Stimulated activated CD4-positive, alpha-beta T cell treated with anti-CD3 and anti-CD28 coated beads, TNF-alpha, amount 100 ng/mL, for 1 hour (primary cell): ENCODE measurements around the gene MOXD1.

Experiments used
- DNase-seq, 3 donors: peaks; one replicate each; pipeline ENCODE4 v3.0.0-alpha.2; 2020; ENCODE audit warnings: low read depth in 3 of 3, low spot score in 1 of 3

Gene MOXD1

DNA sequence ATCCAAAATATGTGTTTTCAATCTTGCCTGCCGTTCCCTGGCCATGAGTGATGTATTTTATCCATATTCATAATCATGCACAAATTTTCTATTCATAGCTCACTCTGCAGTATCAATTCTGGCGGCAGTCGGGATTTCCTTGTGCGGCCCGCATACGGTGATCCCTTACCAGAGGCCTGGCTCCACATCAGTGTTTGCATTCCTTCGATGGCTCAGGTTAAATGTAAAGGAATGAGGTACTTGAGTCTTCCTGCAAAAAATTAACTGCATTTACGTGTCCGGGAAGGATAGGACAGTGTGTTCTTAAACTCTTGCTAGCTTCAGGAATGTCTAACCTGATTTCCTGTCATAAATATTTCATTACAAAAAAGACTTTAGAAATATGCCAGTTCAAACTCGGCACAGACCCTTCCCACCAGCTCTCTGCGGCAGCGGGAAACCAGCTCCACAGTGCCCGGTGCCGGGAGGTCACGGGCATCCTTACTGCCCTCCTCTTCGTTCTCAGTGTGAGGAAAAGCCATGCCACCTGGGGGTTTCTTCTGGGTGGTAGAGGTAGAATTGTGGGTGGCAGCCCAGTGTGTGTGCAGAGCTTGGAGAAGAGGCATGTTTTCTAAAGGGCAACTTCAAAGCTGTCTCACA is 154.5 kb downstream of the MOXD1 start:
- DNase-seq = no peak

GRCh38 chr6:132246120-132246617 is 155.1 kb downstream of the MOXD1 start:
- no peak for DNase-seq
